ENCODE results near the gene CAMK1.

DNA sequence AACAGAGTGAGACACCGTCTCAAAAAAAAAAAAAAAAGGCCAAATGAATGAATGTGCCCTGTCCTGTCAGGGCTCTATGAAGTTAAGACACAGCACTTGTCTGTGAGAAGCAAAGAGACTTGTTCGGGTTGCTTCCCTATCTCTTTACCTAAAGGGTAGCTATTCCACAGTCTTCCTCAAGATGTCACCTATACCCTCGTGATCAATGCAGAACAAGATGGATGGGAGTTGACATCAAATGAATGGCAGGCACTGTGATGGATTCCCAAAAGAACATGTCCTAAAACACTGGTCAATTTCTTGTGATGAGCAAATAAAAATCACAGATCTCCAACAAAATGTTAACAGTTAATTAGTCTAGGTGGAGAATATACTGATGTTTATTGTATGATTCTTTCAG is 13.0 kb upstream of the CAMK1 start:
- TF ChIP-seq POLR2A (IDR thresholded peaks at IDR 0.05; ENCODE audit: low read length) (no peak), GATA1 (IDR thresholded peaks at IDR 0.05; ENCODE audit: low read depth, low read length) (no peak)

Measured in erythroblast (primary cell).